Activated CD4-positive, alpha-beta T cell treated with anti-CD3 and anti-CD28 coated beads, Interleukin-2, Interleukin-6, amounts not matched to agents 100 ng/mL and 50 ng/mL, durations not matched to agents 16 hours and 8 hours (primary cell): ENCODE results near the gene CDKN2B.
"Not testable (repeated sequence)": the region's sequence is repeated elsewhere in the genome, so short reads cannot be mapped to it uniquely, and the experiment has no call there.

Source experiments
- DNase-seq: peaks from one replicate; pipeline ENCODE4 v3.0.0-alpha.2; 2020

The CDKN2B gene

DNA sequence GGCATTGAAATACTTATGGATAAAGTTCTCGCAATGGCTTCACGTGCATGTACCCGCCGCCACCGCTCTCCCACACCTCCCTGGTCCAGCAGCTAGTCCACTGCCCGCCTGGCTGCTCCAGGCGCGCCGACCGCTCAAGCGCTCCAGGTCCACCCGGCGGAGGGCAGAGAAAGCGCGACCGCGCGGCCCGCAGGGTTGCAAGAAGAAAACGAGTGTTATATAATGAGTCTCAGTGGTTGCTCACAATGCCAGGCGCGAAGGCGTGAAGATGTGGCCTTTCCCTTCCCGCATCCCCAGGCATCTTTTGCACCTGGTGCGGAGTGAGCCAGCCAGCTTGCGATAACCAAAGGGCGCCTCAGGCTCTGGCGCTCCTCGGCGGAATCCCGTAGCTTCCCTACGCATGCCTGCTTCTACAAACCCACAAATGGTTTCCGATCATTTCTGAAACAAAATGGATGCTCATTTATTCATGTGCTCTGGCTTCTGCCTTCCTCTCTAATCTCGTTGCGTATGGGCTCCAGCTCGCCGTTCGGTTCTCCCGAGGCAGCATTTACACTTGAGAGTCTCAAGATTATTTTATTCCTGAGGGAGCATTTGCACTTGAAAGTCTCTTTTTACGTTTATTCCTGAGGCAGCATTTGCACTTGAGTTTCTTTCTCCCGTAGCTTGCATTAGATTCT lies 40.6 kb downstream of the CDKN2B start:
- no peak for DNase-seq

DNA sequence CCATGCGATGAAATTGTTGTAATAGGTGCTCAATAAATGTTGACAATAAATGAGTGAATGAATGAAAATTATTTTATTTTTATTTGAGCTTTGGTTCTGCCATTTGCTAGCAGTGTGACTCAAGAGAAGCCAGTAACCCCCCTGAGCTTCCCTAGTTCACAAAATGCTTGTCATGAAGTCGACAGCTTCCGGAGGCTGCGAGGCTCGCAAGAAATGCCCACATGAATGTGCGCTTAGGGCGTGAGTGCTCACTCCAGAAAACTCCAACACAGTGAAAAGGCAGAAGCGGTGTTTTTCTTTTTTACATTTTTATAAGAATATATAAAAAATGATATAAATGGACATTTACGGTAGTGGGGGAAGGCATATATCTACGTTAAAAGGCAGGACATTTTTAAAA lies 41.4 kb downstream of the CDKN2B start:
- no peak for DNase-seq

DNA sequence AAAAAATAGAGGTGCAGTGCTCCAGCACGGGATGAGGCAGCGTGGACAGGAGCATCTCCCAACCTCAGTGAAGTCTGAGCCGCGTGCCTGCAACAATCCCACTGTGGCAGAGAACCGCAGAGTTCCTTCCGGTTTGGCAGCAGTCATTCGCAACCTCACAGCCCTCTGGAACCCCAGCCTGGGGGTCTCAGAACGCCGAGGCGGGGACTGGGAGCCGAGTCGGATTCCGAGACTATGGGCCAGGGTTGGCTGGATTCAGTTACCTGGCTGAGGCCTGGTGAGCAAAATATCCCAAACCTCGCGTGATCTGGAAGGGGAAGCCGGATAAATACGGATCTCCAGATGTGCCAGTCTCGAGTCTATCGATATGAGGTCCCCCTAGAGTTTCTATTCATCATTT lies 41.9 kb downstream of the CDKN2B start:
- DNase-seq, result no peak

DNA sequence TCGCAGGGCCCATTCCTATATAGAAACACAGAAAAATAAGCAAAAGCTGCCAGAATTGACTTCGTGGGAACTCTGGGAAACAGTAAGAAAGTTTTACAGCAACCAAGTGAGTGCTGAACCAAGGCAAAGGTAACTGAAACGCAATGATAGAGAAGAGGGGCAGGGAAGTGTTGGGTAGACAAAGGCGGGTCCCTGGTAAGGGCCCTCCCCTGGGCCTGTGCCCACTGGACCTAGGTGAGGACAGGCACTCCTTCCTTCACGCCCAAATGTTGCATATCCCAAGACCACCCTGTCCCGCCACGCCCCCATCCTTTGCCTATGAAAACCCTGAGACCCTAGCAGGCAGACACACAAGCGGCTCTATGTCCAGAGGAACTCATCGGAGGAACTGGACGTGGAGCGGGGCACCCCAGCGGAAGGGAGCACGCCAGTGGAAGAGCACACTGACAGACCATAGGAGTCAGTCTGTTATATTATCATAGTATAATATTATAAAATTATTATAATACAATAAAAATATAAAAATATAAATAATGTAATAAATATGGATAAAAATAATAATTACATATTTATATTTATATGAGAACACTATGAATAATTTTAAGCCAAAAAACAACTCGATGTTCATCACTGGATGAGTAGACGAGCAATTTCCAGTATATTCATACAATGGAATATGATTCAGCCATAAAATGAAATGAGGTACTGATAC lies 42.8 kb downstream of the CDKN2B start:
- DNase-seq, result no peak

DNA sequence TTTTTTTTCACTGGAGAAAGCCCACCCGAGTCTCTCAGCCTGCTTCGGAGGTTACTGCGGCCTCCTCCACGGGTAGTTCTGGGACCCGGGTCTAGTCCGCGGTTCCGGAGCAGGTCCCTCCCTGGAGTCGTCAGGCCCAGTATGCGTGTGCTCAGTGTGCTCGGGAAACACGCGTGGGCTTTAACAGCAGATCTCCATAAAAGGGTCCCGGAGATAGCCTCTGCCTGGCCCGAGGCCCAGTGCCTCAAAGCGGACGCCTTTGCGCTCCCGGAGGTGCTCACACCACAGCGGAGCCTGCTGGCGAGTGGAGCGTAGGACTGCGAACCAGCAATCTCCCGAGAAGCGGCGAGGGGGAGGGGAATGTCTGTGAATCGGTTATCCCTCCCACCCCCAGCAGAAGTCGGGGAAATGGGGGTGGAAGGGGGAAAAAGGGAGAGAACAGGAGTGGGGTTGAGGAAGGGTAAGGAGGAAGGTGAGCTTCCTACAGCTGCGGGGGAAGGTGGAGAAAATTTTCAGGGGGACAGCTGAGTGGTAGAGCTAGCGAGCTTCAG lies 43.6 kb downstream of the CDKN2B start:
- DNase-seq, result peak; percentile 60

DNA sequence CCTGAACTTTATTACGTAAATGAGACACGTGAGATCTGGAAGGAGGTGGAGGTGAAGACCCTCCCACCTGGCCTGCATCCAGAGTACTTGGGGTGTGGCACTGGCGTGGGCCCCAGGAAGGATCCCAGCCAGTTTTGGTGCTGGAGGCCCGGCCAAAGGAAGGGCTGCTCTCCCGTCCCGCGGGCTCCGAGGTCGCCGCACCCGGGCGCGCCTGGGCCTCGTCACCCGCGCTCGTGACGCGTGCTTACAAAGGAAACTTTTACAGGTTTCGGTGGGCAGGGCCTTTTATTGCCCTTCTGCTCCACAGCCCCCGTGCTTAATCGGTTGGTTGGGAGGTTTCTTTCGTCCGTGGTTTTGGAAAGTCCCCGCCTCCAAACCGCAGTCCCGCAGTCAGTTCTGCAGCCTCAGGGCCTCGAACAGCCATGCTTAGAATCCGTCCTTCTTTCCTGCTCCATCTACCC lies 44.1 kb downstream of the CDKN2B start:
- peak; percentile 64 for DNase-seq

DNA sequence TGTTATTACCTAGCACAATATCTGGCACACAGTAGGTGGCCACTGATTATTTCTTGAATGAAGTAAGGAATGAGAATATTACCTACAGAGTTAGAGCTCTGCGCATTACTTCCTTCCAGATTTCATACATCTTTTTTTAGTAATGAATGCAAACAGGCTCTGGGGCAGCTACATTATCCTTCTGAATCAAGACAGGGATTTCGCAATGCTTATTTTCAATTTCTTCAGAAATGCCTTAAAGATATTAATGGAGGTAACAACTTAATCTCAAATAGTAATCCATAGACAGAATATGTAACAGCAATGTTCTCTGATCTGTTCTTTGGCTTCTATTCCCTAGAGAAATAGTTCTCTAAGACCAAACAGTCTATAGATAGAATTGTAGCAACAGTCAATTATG lies 47.5 kb downstream of the CDKN2B start:
- no peak for DNase-seq

DNA sequence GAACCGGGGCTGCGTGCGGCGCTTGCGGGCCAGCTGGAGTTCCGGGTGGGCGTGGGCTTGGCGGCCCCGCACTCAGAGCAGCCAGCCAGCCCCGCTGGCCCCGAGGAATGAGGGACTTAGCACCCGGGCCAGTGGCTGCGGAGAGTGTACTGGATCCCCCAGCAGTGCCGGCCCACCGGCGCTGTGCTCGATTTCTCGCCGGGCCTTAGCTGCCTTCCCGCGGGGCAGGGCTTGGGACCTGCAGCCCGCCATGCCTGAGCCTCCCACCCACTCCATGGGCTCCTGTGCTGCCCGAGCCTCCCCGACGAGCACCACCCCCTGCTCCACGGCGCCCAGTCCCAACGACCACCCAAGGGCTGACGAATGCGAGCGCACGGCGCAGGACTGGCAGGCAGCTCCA lies 49.8 kb downstream of the CDKN2B start:
- DNase-seq, result not testable (repeated sequence)

DNA sequence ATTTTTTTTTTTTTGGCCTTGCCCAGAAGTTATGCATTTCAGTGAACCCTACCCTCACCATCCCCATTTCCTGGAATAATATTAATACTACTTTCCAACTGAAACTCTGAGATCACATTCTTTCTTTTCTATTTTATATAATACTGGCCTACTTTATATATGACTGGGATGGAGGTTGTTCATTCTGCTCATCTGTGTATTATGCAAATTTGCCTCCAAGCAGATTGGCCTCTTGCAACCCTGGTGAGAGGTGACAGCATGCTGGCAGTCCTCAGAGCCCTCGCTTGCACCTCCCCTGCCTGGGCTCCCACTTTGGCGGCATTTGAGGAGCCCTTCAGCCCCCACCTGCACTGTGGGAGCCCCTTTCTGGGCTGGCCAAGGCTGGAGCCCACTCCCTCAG lies 50.3 kb downstream of the CDKN2B start:
- DNase-seq, result no peak
